GM18909 (cell line): Measurements from ENCODE around the gene ZIC1.

Experiments
- ATAC-seq: cut with Tn5 transposase; IDR thresholded peaks from one replicate; pipeline ENCODE4 v1.9.1; 2021; ENCODE audit warnings: mild to moderate bottlenecking; ENCODE audit not compliant: unreplicated experiment, poor library complexity

Gene ZIC1

GRCh38 chr3:147407498-147408187, 1.5 kb upstream of the ZIC1 start:
- no peak for ATAC-seq

GRCh38 chr3:147408188-147409100, 721 bp upstream of the ZIC1 start:
- ATAC-seq: no peak

- ATAC-seq: no peak
Measured at GRCh38 chr3:147410116-147410525, 956 bp downstream of the ZIC1 start.

- ATAC-seq: no peak
Measured at GRCh38 chr3:147410526-147411237, 1.5 kb downstream of the ZIC1 start.

- no peak for ATAC-seq
Measured at GRCh38 chr3:147411238-147411814, 2.2 kb downstream of the ZIC1 start.

- ATAC-seq: no peak
Measured at GRCh38 chr3:147411815-147412241, 2.7 kb downstream of the ZIC1 start.

- no peak for ATAC-seq
Measured at GRCh38 chr3:147412261-147412916, 3.2 kb downstream of the ZIC1 start.

- no peak for ATAC-seq
Measured at GRCh38 chr3:147412917-147413685, 3.9 kb downstream of the ZIC1 start.

- no peak for ATAC-seq
Measured at GRCh38 chr3:147413686-147414389, 4.7 kb downstream of the ZIC1 start.

GRCh38 chr3:147414390-147415138, 5.4 kb downstream of the ZIC1 start:
- ATAC-seq: no peak

- no peak for ATAC-seq
Measured at GRCh38 chr3:147415286-147415685, 6.1 kb downstream of the ZIC1 start.

- ATAC-seq: no peak
Measured at GRCh38 chr3:147415874-147416273, 6.7 kb downstream of the ZIC1 start.

GRCh38 chr3:147416931-147417330, 7.8 kb downstream of the ZIC1 start:
- no peak for ATAC-seq

GRCh38 chr3:147417551-147418295, 8.6 kb downstream of the ZIC1 start:
- no peak for ATAC-seq

- no peak for ATAC-seq
Measured at GRCh38 chr3:147418371-147418781, 9.2 kb downstream of the ZIC1 start.

GRCh38 chr3:147418808-147419701, 9.9 kb downstream of the ZIC1 start:
- no peak for ATAC-seq
